GM12878 (cell line): Measurements from ENCODE around the gene S100P. TPM values are rescaled to one million over a fixed set of nuclear protein-coding genes. Genes with fewer than 3 reads are reported as not detected.

Source experiments
- IRF5 ChIP-seq: fragments of 450-650 bp; IDR thresholded peaks from 2 replicates; pipeline ENCODE4 v1.6.1; 2017; ENCODE audit warnings: borderline replicate concordance
- NRF1 ChIP-seq: conservative IDR thresholded peaks from 2 replicates; pipeline ENCODE4 v1.6.1; 2011; ENCODE audit warnings: mild to moderate bottlenecking, low read depth, low read length, improper control_type of control experiment
- SMAD1 ChIP-seq: fragments of 450-650 bp; IDR thresholded peaks from 2 replicates; pipeline ENCODE4 v1.6.1; 2018; ENCODE audit warnings: mild to moderate bottlenecking, low read depth; ENCODE audit not compliant: partially characterized antibody
- SMAD5 ChIP-seq: IDR thresholded peaks from 2 replicates; pipeline ENCODE4 v1.6.1; 2016; ENCODE audit warnings: antibody characterized with exemption, low read depth
- SPI1 ChIP-seq: IDR thresholded peaks from 2 replicates; pipeline ENCODE4 v1.6.1; 2011; ENCODE audit warnings: low read depth, mild to moderate bottlenecking, low read length, moderate library complexity, borderline replicate concordance; ENCODE audit not compliant: insufficient read depth
- SRF ChIP-seq, 2 experiments: IDR thresholded peaks; 2 replicates each; pipeline ENCODE4 v1.6.1; 2011; ENCODE audit warnings: low read depth in 2 of 2, low read length in 2 of 2, mild to moderate bottlenecking in 1 of 2, moderate library complexity in 1 of 2
- ZBTB33 ChIP-seq: fragments of 450-650 bp; IDR thresholded peaks from 2 replicates; pipeline ENCODE4 v1.6.1; 2017; ENCODE audit warnings: mild to moderate bottlenecking
- polyA plus RNA-seq, 11 experiments: library from polyadenylated mRNA; depleted of rRNA in 4 of 11; unstranded in 6 of 11; stranded (reverse) in 5 of 11; fragments of >200 nt; fragmentation: Nextera tagmentation in 4 of 11; fragmentation: Illumina TruSeq in 1 of 11; extraction: Ambion mirVana in 4 of 11; extraction: Trizol in 1 of 11; gene quantifications; 1 replicate in 1 of 11; 2 replicates in 10 of 11; pipeline versions ENCODE4 v1.2.1 to v1.2.3, GENCODE V29; 2011 to 2016; ENCODE audit warnings: inconsistent platforms in 2 of 11, missing spikeins in 2 of 11, low read depth in 1 of 11
- total RNA-seq, 4 experiments: library from RNA; depleted of rRNA in 3 of 4; stranded (reverse); fragments of >200 nt in 3 of 4; fragmentation: Illumina TruSeq in 1 of 4; extraction: Trizol in 1 of 4; gene quantifications; 2 replicates each; pipeline versions ENCODE4 v1.2.1 to v1.2.3, GENCODE V29; 2013 to 2021
- TF ChIP-seq, protein P1 (sequence below): fragments of 450-650 bp; IDR thresholded peaks from 2 replicates; pipeline ENCODE4 v1.6.1; 2016; ENCODE audit warnings: mild to moderate bottlenecking, moderate library complexity, borderline replicate concordance

Gene S100P
- total and polyA plus RNA-seq, 10 of the 15 experiments (the other 5 are each of a cell fraction or from before 2014, with no cell fraction given) = 0.90 TPM; not detected in 9

GRCh38 chr4:6742989-6743388, 49.3 kb downstream of the S100P start (continued):
- TF ChIP-seq, protein P1, sequence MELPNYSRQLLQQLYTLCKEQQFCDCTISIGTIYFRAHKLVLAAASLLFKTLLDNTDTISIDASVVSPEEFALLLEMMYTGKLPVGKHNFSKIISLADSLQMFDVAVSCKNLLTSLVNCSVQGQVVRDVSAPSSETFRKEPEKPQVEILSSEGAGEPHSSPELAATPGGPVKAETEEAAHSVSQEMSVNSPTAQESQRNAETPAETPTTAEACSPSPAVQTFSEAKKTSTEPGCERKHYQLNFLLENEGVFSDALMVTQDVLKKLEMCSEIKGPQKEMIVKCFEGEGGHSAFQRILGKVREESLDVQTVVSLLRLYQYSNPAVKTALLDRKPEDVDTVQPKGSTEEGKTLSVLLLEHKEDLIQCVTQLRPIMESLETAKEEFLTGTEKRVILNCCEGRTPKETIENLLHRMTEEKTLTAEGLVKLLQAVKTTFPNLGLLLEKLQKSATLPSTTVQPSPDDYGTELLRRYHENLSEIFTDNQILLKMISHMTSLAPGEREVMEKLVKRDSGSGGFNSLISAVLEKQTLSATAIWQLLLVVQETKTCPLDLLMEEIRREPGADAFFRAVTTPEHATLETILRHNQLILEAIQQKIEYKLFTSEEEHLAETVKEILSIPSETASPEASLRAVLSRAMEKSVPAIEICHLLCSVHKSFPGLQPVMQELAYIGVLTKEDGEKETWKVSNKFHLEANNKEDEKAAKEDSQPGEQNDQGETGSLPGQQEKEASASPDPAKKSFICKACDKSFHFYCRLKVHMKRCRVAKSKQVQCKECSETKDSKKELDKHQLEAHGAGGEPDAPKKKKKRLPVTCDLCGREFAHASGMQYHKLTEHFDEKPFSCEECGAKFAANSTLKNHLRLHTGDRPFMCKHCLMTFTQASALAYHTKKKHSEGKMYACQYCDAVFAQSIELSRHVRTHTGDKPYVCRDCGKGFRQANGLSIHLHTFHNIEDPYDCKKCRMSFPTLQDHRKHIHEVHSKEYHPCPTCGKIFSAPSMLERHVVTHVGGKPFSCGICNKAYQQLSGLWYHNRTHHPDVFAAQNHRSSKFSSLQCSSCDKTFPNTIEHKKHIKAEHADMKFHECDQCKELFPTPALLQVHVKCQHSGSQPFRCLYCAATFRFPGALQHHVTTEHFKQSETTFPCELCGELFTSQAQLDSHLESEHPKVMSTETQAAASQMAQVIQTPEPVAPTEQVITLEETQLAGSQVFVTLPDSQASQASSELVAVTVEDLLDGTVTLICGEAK = no peak
- TF ChIP-seq SRF (IDR thresholded peaks at IDR 0.05; ENCODE audit: low read depth in 2 of 2, low read length in 2 of 2) (no peak), SPI1 (no peak), SMAD1 (no peak), NRF1 (no peak), ZBTB33 (no peak), IRF5 (no peak), SMAD5 (no peak)

Other genes with a start within 250 kb of the S100P start
- gene PPP2R2C, start 221.3 kb upstream of the S100P start, total RNA-seq (2014; rRNA removed) = not detected in 2 replicates
- gene PPP2R2C, start 221.3 kb upstream of the S100P start, total RNA-seq (2014; rRNA removed; fragmentation: Illumina TruSeq; extraction: Trizol) = not detected in 2 replicates
- 0.08 and 0.13 TPM in 2 replicates for gene PPP2R2C, start 221.3 kb upstream of the S100P start, total RNA-seq (2021)
- gene PPP2R2C, start 221.3 kb upstream of the S100P start, polyA plus RNA-seq (2011; rRNA removed) = 0.15 and 0.16 TPM in 2 replicates
- gene PPP2R2C, start 221.3 kb upstream of the S100P start, polyA plus RNA-seq (2014; fragmentation: Illumina TruSeq; extraction: Trizol) = not detected in 2 replicates
- not detected for gene PPP2R2C, start 221.3 kb upstream of the S100P start, polyA plus RNA-seq (2014; fragmentation: Nextera tagmentation; extraction: Ambion mirVana)
- not detected in 2 replicates for gene PPP2R2C, start 221.3 kb upstream of the S100P start, polyA plus RNA-seq (2014; rRNA removed)
- gene PPP2R2C, start 221.3 kb upstream of the S100P start, polyA plus RNA-seq (2016; fragmentation: Nextera tagmentation; extraction: Ambion mirVana) = not detected
- 8.6 and 11.2 TPM in 2 replicates for gene MAN2B2, start 118.7 kb upstream of the S100P start, total RNA-seq (2014; rRNA removed)
- 4.7 TPM in 2 replicates for gene MAN2B2, start 118.7 kb upstream of the S100P start, total RNA-seq (2014; rRNA removed; fragmentation: Illumina TruSeq; extraction: Trizol)
- 14.2 and 14.5 TPM in 2 replicates for gene MAN2B2, start 118.7 kb upstream of the S100P start, total RNA-seq (2021)
- 4.3 and 5.8 TPM in 2 replicates for gene MAN2B2, start 118.7 kb upstream of the S100P start, polyA plus RNA-seq (2011; rRNA removed)
- gene MAN2B2, start 118.7 kb upstream of the S100P start, polyA plus RNA-seq (2014; fragmentation: Illumina TruSeq; extraction: Trizol) = 3.2 and 5.1 TPM in 2 replicates
- gene MAN2B2, start 118.7 kb upstream of the S100P start, polyA plus RNA-seq (2014; fragmentation: Nextera tagmentation; extraction: Ambion mirVana) = 1 to 10 TPM in 1 of 2 experiments, under 1 TPM in 1; 0.47 to 1.2 TPM
- gene MAN2B2, start 118.7 kb upstream of the S100P start, polyA plus RNA-seq (2014; rRNA removed) = 10.5 and 10.8 TPM in 2 replicates
- 1 to 10 TPM; 8.2 to 8.8 TPM for gene MAN2B2, start 118.7 kb upstream of the S100P start, polyA plus RNA-seq (2016; fragmentation: Nextera tagmentation; extraction: Ambion mirVana)
- 48.5 and 50.6 TPM in 2 replicates for gene MRFAP1, start 53.2 kb upstream of the S100P start, total RNA-seq (2014; rRNA removed)
- gene MRFAP1, start 53.2 kb upstream of the S100P start, total RNA-seq (2014; rRNA removed; fragmentation: Illumina TruSeq; extraction: Trizol) = 54.8 and 56.9 TPM in 2 replicates
- gene MRFAP1, start 53.2 kb upstream of the S100P start, total RNA-seq (2021) = 105 TPM in 2 replicates
- 97.5 and 99.4 TPM in 2 replicates for gene MRFAP1, start 53.2 kb upstream of the S100P start, polyA plus RNA-seq (2011; rRNA removed)
- 69.3 and 70.2 TPM in 2 replicates for gene MRFAP1, start 53.2 kb upstream of the S100P start, polyA plus RNA-seq (2014; fragmentation: Illumina TruSeq; extraction: Trizol)
- gene MRFAP1, start 53.2 kb upstream of the S100P start, polyA plus RNA-seq (2014; fragmentation: Nextera tagmentation; extraction: Ambion mirVana) = 10 to 100 TPM; 18.7 to 38.0 TPM
- 103 and 105 TPM in 2 replicates for gene MRFAP1, start 53.2 kb upstream of the S100P start, polyA plus RNA-seq (2014; rRNA removed)
- 10 to 100 TPM; 92.3 to 92.8 TPM for gene MRFAP1, start 53.2 kb upstream of the S100P start, polyA plus RNA-seq (2016; fragmentation: Nextera tagmentation; extraction: Ambion mirVana)
- 41.3 and 52.4 TPM in 2 replicates for gene MRFAP1L1, start 16.0 kb downstream of the S100P start, total RNA-seq (2014; rRNA removed)
- gene MRFAP1L1, start 16.0 kb downstream of the S100P start, total RNA-seq (2014; rRNA removed; fragmentation: Illumina TruSeq; extraction: Trizol) = 61.3 and 65.8 TPM in 2 replicates
- gene MRFAP1L1, start 16.0 kb downstream of the S100P start, total RNA-seq (2021) = 44.0 and 44.2 TPM in 2 replicates
- gene MRFAP1L1, start 16.0 kb downstream of the S100P start, polyA plus RNA-seq (2011; rRNA removed) = 85.1 and 117 TPM in 2 replicates
- gene MRFAP1L1, start 16.0 kb downstream of the S100P start, polyA plus RNA-seq (2014; fragmentation: Illumina TruSeq; extraction: Trizol) = 61.1 and 67.8 TPM in 2 replicates
- gene MRFAP1L1, start 16.0 kb downstream of the S100P start, polyA plus RNA-seq (2014; fragmentation: Nextera tagmentation; extraction: Ambion mirVana) = 10 to 100 TPM; 30.6 to 34.5 TPM
- gene MRFAP1L1, start 16.0 kb downstream of the S100P start, polyA plus RNA-seq (2014; rRNA removed) = 51.3 and 58.7 TPM in 2 replicates
- gene MRFAP1L1, start 16.0 kb downstream of the S100P start, polyA plus RNA-seq (2016; fragmentation: Nextera tagmentation; extraction: Ambion mirVana) = 10 to 100 TPM; 52.2 to 53.6 TPM
- gene BLOC1S4, start 22.3 kb downstream of the S100P start, total RNA-seq (2014; rRNA removed) = 19.9 and 23.8 TPM in 2 replicates
- gene BLOC1S4, start 22.3 kb downstream of the S100P start, total RNA-seq (2014; rRNA removed; fragmentation: Illumina TruSeq; extraction: Trizol) = 5.8 and 6.9 TPM in 2 replicates
- 18.0 and 20.4 TPM in 2 replicates for gene BLOC1S4, start 22.3 kb downstream of the S100P start, total RNA-seq (2021)
- 9.8 and 11.5 TPM in 2 replicates for gene BLOC1S4, start 22.3 kb downstream of the S100P start, polyA plus RNA-seq (2011; rRNA removed)
- 4.2 and 7.5 TPM in 2 replicates for gene BLOC1S4, start 22.3 kb downstream of the S100P start, polyA plus RNA-seq (2014; fragmentation: Illumina TruSeq; extraction: Trizol)
- 1 to 10 TPM; 2.7 to 6.3 TPM for gene BLOC1S4, start 22.3 kb downstream of the S100P start, polyA plus RNA-seq (2014; fragmentation: Nextera tagmentation; extraction: Ambion mirVana)
- 20.8 and 21.2 TPM in 2 replicates for gene BLOC1S4, start 22.3 kb downstream of the S100P start, polyA plus RNA-seq (2014; rRNA removed)
- gene BLOC1S4, start 22.3 kb downstream of the S100P start, polyA plus RNA-seq (2016; fragmentation: Nextera tagmentation; extraction: Ambion mirVana) = 10 to 100 TPM in 1 of 2 experiments, 1 to 10 TPM in 1; 3.0 to 21.1 TPM
- 8.0 and 9.4 TPM in 2 replicates for gene KIAA0232, start 88.8 kb downstream of the S100P start, total RNA-seq (2014; rRNA removed)
- gene KIAA0232, start 88.8 kb downstream of the S100P start, total RNA-seq (2014; rRNA removed; fragmentation: Illumina TruSeq; extraction: Trizol) = 11.6 and 11.8 TPM in 2 replicates
- gene KIAA0232, start 88.8 kb downstream of the S100P start, total RNA-seq (2021) = 12.1 and 12.2 TPM in 2 replicates
- 15.0 and 19.2 TPM in 2 replicates for gene KIAA0232, start 88.8 kb downstream of the S100P start, polyA plus RNA-seq (2011; rRNA removed)
- 11.4 and 13.5 TPM in 2 replicates for gene KIAA0232, start 88.8 kb downstream of the S100P start, polyA plus RNA-seq (2014; fragmentation: Illumina TruSeq; extraction: Trizol)
- 1 to 10 TPM; 2.8 to 3.1 TPM for gene KIAA0232, start 88.8 kb downstream of the S100P start, polyA plus RNA-seq (2014; fragmentation: Nextera tagmentation; extraction: Ambion mirVana)
- 7.4 and 9.2 TPM in 2 replicates for gene KIAA0232, start 88.8 kb downstream of the S100P start, polyA plus RNA-seq (2014; rRNA removed)
- 10 to 100 TPM; 10.1 to 15.1 TPM for gene KIAA0232, start 88.8 kb downstream of the S100P start, polyA plus RNA-seq (2016; fragmentation: Nextera tagmentation; extraction: Ambion mirVana)
- 39.3 and 40.6 TPM in 2 replicates for gene TBC1D14, start 215.9 kb downstream of the S100P start, total RNA-seq (2014; rRNA removed)
- 31.6 and 33.1 TPM in 2 replicates for gene TBC1D14, start 215.9 kb downstream of the S100P start, total RNA-seq (2014; rRNA removed; fragmentation: Illumina TruSeq; extraction: Trizol)
- 32.1 and 38.1 TPM in 2 replicates for gene TBC1D14, start 215.9 kb downstream of the S100P start, total RNA-seq (2021)
- 23.3 and 27.3 TPM in 2 replicates for gene TBC1D14, start 215.9 kb downstream of the S100P start, polyA plus RNA-seq (2011; rRNA removed)
- 21.3 and 30.1 TPM in 2 replicates for gene TBC1D14, start 215.9 kb downstream of the S100P start, polyA plus RNA-seq (2014; fragmentation: Illumina TruSeq; extraction: Trizol)
- gene TBC1D14, start 215.9 kb downstream of the S100P start, polyA plus RNA-seq (2014; fragmentation: Nextera tagmentation; extraction: Ambion mirVana) = 1 to 10 TPM in 1 of 2 experiments, under 1 TPM in 1; 0.87 to 1.1 TPM
- gene TBC1D14, start 215.9 kb downstream of the S100P start, polyA plus RNA-seq (2014; rRNA removed) = 32.9 and 33.9 TPM in 2 replicates
- gene TBC1D14, start 215.9 kb downstream of the S100P start, polyA plus RNA-seq (2016; fragmentation: Nextera tagmentation; extraction: Ambion mirVana) = 10 to 100 TPM; 29.0 to 30.0 TPM